WTC11 (cell line): ENCODE results near the gene SLC4A9. TPM values are rescaled to one million over a fixed set of nuclear protein-coding genes. Genes with fewer than 3 reads are reported as not detected.

Experiments
- ATAC-seq: fragments of 200-7000 bp; cut with Tn5 transposase; 2 replicates; pipeline ENCODE4 v1.10.0; 2021; ENCODE audit warnings: mild to moderate bottlenecking, moderate library complexity
- CTCF ChIA-PET: fragments of 300-600 bp; sonication (Branson Sonifier 250); formaldehyde crosslinking; loops from one replicate; lab custom pipeline; 2021; ENCODE audit warnings: antibody characterized with exemption; lab: Charles Lee
- POLR2A ChIA-PET: fragments of 350-600 bp; sonication (Branson Sonifier 250); formaldehyde crosslinking; loops from one replicate; lab custom pipeline; 2021; ENCODE audit warnings: antibody characterized with exemption; lab: Charles Lee
- DNase-seq: peaks from one replicate; pipeline ENCODE4 v3.0.0; 2021; ENCODE audit warnings: low spot score
- H3K27ac Mint-ChIP-seq: 2 replicates; pipeline ENCODE4 v1.8.0; 2021; ENCODE audit warnings: mixed read lengths
- H3K27me3 Mint-ChIP-seq: 2 replicates; pipeline ENCODE4 v1.8.0; 2021; ENCODE audit warnings: low read depth, mild to moderate bottlenecking, moderate library complexity, mixed read lengths
- H3K36me3 Mint-ChIP-seq: 2 replicates; pipeline ENCODE4 v1.8.0; 2021; ENCODE audit warnings: mixed read lengths
- H3K4me1 Mint-ChIP-seq: 2 replicates; pipeline ENCODE4 v1.8.0; 2022; ENCODE audit warnings: mixed read lengths
- H3K4me3 Mint-ChIP-seq: 2 replicates; pipeline ENCODE4 v1.8.0; 2021; ENCODE audit warnings: mild to moderate bottlenecking, moderate library complexity, mixed read lengths
- H3K9me3 Mint-ChIP-seq: 2 replicates; pipeline ENCODE4 v1.8.0; 2021; ENCODE audit warnings: mixed read lengths
- AFF4 ChIP-seq: sonication (generic); formaldehyde crosslinking; IDR thresholded peaks from 2 replicates; pipeline ENCODE4 v1.8.1; 2023; ENCODE audit warnings: mild to moderate bottlenecking, missing genetic modification reagents, borderline replicate concordance
- ATF6 ChIP-seq: sonication (generic); formaldehyde crosslinking; IDR thresholded peaks from 2 replicates; pipeline ENCODE4 v1.8.1; 2023; ENCODE audit warnings: mild to moderate bottlenecking, missing genetic modification reagents
- CBFB ChIP-seq: sonication (generic); formaldehyde crosslinking; IDR thresholded peaks from 2 replicates; pipeline ENCODE4 v1.8.1; 2022; ENCODE audit warnings: mild to moderate bottlenecking, low read depth, missing genetic modification reagents
- CREM ChIP-seq: sonication (generic); formaldehyde crosslinking; IDR thresholded peaks from 2 replicates; pipeline ENCODE4 v1.8.1; 2022; ENCODE audit warnings: mild to moderate bottlenecking, missing genetic modification reagents, moderate library complexity
- EMX1 ChIP-seq: fragments of 250-450 bp; sonication (Bioruptor Pico); IDR thresholded peaks from 2 replicates; pipeline ENCODE4 v1.8.0; 2021; ENCODE audit warnings: mild to moderate bottlenecking
- IRF2 ChIP-seq: sonication (generic); formaldehyde crosslinking; IDR thresholded peaks from 2 replicates; pipeline ENCODE4 v1.8.0; 2022; ENCODE audit warnings: low read depth, missing genetic modification reagents, borderline replicate concordance
- MAX ChIP-seq: sonication (generic); formaldehyde crosslinking; IDR thresholded peaks from 2 replicates; pipeline ENCODE4 v1.8.0; 2022; ENCODE audit warnings: mild to moderate bottlenecking, missing genetic modification reagents
- NR1H2 ChIP-seq: sonication (generic); formaldehyde crosslinking; IDR thresholded peaks from 2 replicates; pipeline ENCODE4 v1.9.0; 2021; ENCODE audit warnings: mild to moderate bottlenecking, moderate library complexity, missing genetic modification reagents
- NR3C1 ChIP-seq: sonication (generic); formaldehyde crosslinking; conservative IDR thresholded peaks from 2 replicates; pipeline ENCODE4 v1.8.1; 2023; ENCODE audit warnings: low read depth, mild to moderate bottlenecking, missing genetic modification reagents
- TCF7 ChIP-seq: sonication (generic); formaldehyde crosslinking; IDR thresholded peaks from 2 replicates; pipeline ENCODE4 v1.8.0; 2022; ENCODE audit warnings: mild to moderate bottlenecking, low read depth, missing genetic modification reagents, moderate library complexity
- TEAD4 ChIP-seq: sonication (generic); formaldehyde crosslinking; IDR thresholded peaks from 2 replicates; pipeline ENCODE4 v1.8.0; 2022; ENCODE audit warnings: mild to moderate bottlenecking, missing genetic modification reagents
- ZNF138 ChIP-seq: sonication (generic); formaldehyde crosslinking; conservative IDR thresholded peaks from 2 replicates; pipeline ENCODE4 v1.8.1; 2022; ENCODE audit warnings: mild to moderate bottlenecking, moderate library complexity, missing genetic modification reagents
- ZNF423 ChIP-seq: fragments of 250-450 bp; sonication (Bioruptor Pico); IDR thresholded peaks from 2 replicates; pipeline ENCODE4 v2.1.2; 2022; ENCODE audit warnings: mild to moderate bottlenecking, moderate library complexity
- total RNA-seq: library from RNA; stranded (reverse); gene quantifications from 3 replicates; pipeline ENCODE4 v1.2.3, GENCODE V29; 2021
- TF ChIP-seq, protein P1 (sequence below): fragments of 250-450 bp; sonication (Bioruptor Pico); IDR thresholded peaks from 2 replicates; pipeline ENCODE4 v1.9.0; 2021; ENCODE audit warnings: mild to moderate bottlenecking
- TF ChIP-seq, protein P2 (sequence below): sonication (generic); formaldehyde crosslinking; conservative IDR thresholded peaks from 2 replicates; pipeline ENCODE4 v1.8.1; 2022; ENCODE audit warnings: mild to moderate bottlenecking, missing genetic modification reagents
- TF ChIP-seq, protein P3 (sequence below): sonication (generic); formaldehyde crosslinking; IDR thresholded peaks from 2 replicates; pipeline ENCODE4 v1.8.0; 2023; ENCODE audit warnings: mild to moderate bottlenecking, missing genetic modification reagents
- TF ChIP-seq, protein P4 (sequence below): sonication (generic); formaldehyde crosslinking; IDR thresholded peaks from 2 replicates; pipeline ENCODE4 v1.8.0; 2022; ENCODE audit warnings: mild to moderate bottlenecking, missing genetic modification reagents
- TF ChIP-seq, protein P5 (sequence below): fragments of 250-450 bp; sonication (Bioruptor Pico); IDR thresholded peaks from 2 replicates; pipeline ENCODE4 v2.1.2; 2022; ENCODE audit warnings: mild to moderate bottlenecking, moderate library complexity

SLC4A9 gene
- total RNA-seq, 1 experiment from 2014 or later, result 0.37 TPM

DNA sequence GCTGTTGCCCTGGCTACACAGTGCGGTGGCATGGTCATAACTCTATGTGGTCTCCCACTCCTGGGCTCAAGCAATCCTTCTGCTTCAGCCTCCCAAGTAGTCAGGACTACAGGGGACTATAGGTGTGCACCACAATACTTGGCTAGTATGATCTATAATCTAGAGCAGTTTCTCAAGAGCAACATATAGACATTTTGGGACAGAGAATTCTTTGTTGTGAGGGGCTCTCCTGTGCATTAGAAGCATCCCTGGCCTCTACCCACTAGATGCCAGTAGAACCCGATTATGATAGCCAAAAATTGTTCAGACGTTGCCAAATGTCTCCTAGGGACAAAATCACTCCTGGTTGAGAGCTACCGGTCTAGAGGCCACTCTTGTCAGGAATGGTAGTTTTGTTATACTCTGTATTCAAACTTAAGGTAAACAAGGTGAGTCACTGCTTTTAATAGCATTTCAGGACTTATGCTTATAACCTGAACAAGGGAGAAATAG lies 48.8 kb downstream of the SLC4A9 start:
- CTCF ChIA-PET, result interaction anchor here (2.7 kb wide), 1 partner anchor 36 kb away, joined by 12 read pairs; no protein-coding TSS in a partner anchor
- H3K27ac Mint-ChIP-seq, result peak overlapping the region; percentile 63; the same call in 1 of the 2 replicates

DNA sequence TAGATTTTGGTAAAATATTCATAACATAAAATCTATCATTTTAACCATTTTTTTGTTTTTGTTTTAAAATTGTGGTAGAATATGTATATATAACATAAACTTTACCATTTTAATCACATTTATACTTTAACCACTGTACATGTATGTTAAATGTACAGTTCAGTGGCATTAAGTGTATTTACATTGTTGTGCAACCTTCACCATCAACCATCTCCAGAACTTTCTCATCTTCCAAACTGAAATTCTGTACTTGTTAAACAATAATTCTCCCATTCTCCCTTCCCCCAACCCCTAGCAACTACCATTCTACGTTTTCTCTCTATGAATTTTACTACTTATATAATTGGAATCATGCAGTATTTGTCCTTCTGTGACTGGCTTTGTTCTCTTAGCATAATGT lies 53.2 kb downstream of the SLC4A9 start:
- Mint-ChIP-seq H3K27ac (no peak overlapping the region), H3K9me3 (no peaks in the 10 kb centered on the region), H3K4me1 (no peaks in the 10 kb centered on the region), H3K4me3 (no peak overlapping the region), H3K27me3 (no peaks in the 10 kb centered on the region), H3K36me3 (peaks cover 7% of the 10 kb centered on the region)
- CTCF ChIA-PET, result no interaction called here
- DNase-seq (no peak), ATAC-seq (no peak)
- POLR2A ChIA-PET, result no interaction called here
- no peak for TF ChIP-seq CREM (CRISPR knock-in tag)
- no peak for TF ChIP-seq TCF7 (CRISPR knock-in tag)
- no peak for TF ChIP-seq NR3C1 (CRISPR knock-in tag)
- no peak for TF ChIP-seq NR1H2 (CRISPR knock-in tag)
- TF ChIP-seq, protein P1, sequence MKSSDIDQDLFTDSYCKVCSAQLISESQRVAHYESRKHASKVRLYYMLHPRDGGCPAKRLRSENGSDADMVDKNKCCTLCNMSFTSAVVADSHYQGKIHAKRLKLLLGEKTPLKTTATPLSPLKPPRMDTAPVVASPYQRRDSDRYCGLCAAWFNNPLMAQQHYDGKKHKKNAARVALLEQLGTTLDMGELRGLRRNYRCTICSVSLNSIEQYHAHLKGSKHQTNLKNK (CRISPR knock-in tag), result no peak
- TF ChIP-seq, protein P2, sequence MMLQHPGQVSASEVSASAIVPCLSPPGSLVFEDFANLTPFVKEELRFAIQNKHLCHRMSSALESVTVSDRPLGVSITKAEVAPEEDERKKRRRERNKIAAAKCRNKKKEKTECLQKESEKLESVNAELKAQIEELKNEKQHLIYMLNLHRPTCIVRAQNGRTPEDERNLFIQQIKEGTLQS (CRISPR knock-in tag), result no peak
- no peak for TF ChIP-seq TEAD4 (CRISPR knock-in tag)
- TF ChIP-seq AFF4, result no peak
- TF ChIP-seq EMX1 (CRISPR knock-in tag), result no peak
- TF ChIP-seq ATF6 (CRISPR knock-in tag), result no peak
- TF ChIP-seq, protein P3, sequence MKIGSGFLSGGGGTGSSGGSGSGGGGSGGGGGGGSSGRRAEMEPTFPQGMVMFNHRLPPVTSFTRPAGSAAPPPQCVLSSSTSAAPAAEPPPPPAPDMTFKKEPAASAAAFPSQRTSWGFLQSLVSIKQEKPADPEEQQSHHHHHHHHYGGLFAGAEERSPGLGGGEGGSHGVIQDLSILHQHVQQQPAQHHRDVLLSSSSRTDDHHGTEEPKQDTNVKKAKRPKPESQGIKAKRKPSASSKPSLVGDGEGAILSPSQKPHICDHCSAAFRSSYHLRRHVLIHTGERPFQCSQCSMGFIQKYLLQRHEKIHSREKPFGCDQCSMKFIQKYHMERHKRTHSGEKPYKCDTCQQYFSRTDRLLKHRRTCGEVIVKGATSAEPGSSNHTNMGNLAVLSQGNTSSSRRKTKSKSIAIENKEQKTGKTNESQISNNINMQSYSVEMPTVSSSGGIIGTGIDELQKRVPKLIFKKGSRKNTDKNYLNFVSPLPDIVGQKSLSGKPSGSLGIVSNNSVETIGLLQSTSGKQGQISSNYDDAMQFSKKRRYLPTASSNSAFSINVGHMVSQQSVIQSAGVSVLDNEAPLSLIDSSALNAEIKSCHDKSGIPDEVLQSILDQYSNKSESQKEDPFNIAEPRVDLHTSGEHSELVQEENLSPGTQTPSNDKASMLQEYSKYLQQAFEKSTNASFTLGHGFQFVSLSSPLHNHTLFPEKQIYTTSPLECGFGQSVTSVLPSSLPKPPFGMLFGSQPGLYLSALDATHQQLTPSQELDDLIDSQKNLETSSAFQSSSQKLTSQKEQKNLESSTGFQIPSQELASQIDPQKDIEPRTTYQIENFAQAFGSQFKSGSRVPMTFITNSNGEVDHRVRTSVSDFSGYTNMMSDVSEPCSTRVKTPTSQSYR, result no peak
- TF ChIP-seq ZNF138 (CRISPR knock-in tag), result no peak

More for the DNA sequence above, 48.8 kb downstream of the SLC4A9 start:
- Mint-ChIP-seq H3K9me3 (no peaks in the 10 kb centered on the region), H3K4me1 (peaks cover 20% of the 10 kb centered on the region), H3K36me3 (peaks cover 3% of the 10 kb centered on the region; the same call in 1 of the 2 replicates)
- no peak for DNase-seq
- no peak for TF ChIP-seq CBFB (CRISPR knock-in tag)
- TF ChIP-seq EMX1 (CRISPR knock-in tag), result no peak
- no peak for TF ChIP-seq IRF2 (CRISPR knock-in tag)
- TF ChIP-seq, protein P4, sequence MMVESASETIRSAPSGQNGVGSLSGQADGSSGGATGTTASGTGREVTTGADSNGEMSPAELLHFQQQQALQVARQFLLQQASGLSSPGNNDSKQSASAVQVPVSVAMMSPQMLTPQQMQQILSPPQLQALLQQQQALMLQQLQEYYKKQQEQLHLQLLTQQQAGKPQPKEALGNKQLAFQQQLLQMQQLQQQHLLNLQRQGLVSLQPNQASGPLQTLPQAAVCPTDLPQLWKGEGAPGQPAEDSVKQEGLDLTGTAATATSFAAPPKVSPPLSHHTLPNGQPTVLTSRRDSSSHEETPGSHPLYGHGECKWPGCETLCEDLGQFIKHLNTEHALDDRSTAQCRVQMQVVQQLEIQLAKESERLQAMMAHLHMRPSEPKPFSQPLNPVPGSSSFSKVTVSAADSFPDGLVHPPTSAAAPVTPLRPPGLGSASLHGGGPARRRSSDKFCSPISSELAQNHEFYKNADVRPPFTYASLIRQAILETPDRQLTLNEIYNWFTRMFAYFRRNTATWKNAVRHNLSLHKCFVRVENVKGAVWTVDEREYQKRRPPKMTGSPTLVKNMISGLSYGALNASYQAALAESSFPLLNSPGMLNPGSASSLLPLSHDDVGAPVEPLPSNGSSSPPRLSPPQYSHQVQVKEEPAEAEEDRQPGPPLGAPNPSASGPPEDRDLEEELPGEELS, result no peak
- no peak for TF ChIP-seq MAX (CRISPR knock-in tag)
- TF ChIP-seq ZNF423 (CRISPR knock-in tag), result no peak
- TF ChIP-seq, protein P5, sequence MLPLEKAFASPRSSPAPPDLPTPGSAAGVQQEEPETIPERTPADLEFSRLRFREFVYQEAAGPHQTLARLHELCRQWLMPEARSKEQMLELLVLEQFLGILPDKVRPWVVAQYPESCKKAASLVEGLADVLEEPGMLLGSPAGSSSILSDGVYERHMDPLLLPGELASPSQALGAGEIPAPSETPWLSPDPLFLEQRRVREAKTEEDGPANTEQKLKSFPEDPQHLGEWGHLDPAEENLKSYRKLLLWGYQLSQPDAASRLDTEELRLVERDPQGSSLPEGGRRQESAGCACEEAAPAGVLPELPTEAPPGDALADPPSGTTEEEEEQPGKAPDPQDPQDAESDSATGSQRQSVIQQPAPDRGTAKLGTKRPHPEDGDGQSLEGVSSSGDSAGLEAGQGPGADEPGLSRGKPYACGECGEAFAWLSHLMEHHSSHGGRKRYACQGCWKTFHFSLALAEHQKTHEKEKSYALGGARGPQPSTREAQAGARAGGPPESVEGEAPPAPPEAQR (CRISPR knock-in tag), result no peak
- TF ChIP-seq NR1H2 (CRISPR knock-in tag), result no peak
- no peak for TF ChIP-seq CREM (CRISPR knock-in tag)
- TF ChIP-seq, all 79 proteins: peak for 0
- no peaks in the 10 kb centered on the region for H3K27me3 Mint-ChIP-seq
- no peak for ATAC-seq
- POLR2A ChIA-PET, result no interaction called here
- H3K4me3 Mint-ChIP-seq, result no peak overlapping the region
